NCI-H1694 treated with DMSO at 0.1 percent for 48 hours (cell line): Measurements from ENCODE around the gene APC2.
"Not testable (repeated sequence)": the region's sequence is repeated elsewhere in the genome, so short reads cannot be mapped to it uniquely, and the experiment has no call there.

Source experiments
- DNase-seq: peaks from one replicate; lab custom pipeline; 2025; lab: John Stamatoyannopoulos, UW

The APC2 gene

DNA sequence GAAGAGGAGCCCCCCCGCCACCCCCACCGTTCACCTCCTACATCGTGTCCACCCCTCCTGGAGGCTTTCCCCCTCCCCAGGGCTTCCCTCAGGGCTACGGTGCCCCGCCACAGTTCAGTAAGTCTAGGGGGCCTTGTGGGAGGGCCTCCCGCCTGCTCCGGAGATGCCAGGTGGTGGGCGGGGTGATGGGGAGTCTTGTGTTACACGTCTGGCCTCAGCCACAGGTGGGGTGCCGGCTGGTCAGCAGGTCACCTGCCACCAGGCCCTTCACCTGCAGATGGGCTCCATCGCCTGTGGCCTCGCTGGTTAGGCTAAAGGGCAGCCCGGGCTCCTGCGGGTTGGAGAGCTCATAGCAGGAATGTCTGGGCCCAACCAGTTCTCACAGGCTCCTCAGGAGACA lies 19.7 kb upstream of the APC2 start:
- DNase-seq, result no peak

DNA sequence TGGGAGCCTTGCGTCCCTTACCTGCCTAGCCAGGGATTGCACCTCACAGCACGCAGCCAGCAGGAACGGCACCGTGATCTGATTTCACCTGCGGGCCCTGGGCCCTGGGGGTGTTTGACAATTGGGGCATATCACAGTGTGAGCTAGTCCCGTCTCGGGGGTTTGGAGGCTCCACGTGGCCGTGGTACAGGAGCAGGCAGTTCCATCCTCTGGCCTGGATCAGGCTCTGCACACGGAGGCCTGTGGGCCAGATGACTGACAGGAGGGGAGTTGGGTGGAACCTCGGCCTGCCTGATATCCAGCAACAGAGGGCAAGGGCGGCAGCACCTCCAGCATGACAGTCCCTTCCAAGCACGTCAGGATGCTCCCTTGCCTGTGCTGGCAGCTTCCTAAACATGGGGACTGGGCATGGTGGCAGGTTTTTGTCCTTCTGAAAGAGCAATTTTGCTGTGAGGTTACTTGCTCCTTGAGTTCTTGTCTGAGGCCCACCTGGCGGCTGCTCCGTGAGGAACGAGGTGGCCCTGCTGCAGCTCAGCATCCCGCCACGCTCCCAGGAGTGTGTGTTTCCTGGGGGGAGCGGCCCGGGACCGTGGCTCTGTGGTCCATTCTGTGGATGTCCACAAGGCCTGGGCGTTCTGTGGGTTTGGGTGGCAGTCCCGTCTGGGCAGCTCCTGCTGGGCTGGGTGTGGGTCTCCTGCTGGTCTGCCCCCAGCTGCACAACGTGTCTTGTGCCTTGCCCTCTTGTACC lies 18.0 kb upstream of the APC2 start:
- no peak for DNase-seq

DNA sequence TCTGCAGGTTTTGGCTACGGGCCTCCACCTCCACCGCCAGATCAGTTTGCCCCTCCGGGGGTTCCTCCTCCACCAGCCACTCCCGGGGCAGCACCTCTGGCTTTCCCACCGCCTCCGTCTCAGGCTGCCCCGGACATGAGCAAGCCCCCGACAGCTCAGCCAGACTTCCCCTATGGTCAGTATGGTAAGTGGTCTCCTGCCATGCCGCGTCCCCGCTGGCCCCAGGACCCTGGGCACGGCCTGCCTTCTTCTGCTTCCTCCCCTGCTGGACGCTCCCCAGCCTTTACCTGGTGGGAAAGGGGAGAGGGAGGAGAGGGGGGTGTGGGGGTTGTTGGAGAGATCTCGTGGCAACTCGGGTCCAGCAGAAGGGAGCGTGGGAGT lies 17.4 kb upstream of the APC2 start:
- DNase-seq, result no peak

DNA sequence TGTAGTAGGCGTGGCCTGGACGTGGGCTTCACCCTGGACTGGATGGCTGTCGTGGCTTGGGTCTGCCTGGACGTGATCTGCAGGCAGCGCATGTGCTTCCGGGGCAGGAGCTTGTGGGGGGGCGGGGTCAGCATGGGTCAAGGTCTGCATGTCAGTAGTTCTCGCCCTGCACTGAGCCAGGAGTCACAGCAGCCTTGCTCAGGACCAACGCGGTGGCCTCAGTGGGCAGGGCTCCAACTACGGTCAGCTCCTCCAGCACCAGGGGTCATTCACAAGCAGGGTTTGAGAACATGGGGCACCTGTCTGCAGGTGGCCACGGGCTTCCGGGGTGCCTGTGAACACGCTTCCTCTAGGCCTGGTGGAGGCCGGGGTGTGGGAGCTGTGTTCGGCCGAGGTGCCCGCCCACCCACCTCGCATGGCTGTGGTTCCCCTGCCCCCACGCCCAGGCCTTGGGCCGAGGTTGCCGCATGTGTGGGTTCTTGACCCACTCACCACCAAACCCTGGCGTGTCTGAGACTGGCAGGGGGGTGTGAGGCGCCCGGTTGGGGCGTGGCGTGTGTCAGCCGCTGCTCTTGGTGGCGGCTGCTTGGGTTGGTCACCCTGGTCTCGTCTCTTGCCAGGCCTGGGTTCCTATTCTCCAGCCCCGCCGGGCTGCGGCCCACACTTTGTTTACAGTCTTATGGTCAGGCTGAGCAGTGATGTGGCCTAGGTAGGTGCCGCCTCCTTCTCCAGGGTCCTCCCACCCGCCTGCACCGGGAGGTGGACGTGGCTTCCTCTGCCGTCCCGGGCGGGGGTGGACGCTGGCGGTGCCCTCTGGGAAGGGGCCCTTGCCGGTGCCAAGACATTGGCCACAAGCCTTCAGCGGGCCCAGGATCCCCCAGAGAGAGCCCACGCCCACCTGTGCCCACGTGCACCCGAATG lies 16.5 kb upstream of the APC2 start:
- DNase-seq, result no peak

DNA sequence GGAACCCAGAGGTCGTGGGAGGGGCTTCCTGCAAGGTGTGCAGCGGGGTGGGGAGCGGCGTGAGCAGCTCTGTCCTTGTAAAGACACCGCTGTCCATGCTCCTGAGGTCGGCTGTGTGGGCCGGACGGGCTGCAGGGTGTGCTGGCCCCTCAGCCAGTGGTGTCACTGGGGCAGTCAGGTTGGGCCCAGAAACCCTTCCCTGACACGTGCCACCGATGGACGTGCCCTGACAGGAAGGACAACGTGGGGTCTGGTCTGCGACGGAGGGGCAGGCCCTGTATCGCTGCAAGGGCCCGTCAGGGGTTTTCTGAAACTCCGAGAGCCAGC lies 15.9 kb upstream of the APC2 start:
- DNase-seq, result no peak

DNA sequence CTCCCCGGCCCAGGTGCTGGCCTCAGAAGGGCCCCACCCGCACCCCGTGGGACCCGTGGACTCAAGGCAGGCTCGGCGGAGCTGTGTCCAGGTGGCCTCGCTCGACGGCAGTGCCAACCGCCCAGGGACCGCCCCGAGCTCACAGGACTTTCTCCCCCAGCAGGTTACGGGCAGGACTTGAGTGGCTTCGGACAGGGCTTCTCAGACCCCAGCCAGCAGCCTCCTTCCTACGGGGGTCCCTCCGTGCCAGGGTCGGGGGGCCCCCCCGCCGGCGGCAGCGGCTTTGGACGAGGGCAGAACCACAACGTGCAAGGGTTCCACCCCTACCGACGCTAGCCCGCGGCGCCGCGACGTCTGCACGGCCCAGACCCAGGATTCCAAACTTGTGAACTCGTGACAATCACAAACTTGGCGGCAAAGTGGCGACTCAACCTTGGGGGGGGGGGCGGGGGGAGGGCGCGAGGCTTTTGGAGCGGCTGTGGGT lies 15.3 kb upstream of the APC2 start:
- no peak for DNase-seq

DNA sequence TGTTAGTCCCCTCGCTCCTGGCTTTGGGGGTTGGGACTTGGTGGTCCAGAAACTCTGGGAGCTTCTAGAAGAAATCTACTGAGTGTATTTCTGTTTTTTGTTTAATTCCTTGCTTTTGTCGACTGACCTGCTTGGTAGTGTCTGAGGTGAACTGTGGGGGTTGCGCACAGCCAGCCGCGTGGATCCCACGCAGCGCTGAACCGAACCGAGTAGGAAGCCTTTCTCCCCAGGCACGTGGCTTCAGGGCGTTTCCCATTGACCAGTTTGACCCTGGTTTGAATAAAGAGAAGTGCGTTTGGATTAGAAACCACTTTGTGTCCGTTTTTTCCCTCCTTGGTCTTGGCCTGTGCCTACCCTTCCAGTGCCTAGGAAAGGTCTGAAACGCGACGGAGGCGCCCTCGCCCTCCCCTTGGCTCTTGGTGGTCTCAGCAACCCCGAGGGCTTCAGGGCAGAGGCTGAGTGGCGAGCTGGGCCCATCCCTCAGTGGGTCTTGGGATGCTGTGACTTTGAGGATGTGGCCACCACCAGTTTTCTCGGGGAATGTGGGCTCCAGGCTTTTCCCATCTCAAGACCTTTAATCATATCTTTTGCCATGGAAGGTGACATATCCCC lies 14.4 kb upstream of the APC2 start:
- DNase-seq, result no peak

DNA sequence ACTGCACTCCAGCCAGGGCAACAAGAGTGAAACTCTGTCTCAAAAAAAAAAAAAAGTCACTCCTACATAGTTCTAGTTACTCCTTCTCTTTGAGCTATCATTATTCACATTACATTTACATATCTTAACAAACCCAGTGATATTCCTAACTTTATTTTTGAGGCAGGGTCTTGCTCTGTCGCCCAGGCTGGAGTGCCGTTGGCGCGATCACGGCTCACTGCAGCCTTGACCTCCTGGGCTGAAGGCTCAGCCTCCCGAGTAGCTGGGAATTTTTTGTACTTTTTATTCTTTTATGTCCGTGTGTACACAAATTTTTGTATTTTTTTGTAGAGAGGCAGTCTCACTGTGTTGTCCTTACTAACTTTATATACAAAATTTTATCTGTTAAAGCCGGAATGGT lies 12.3 kb upstream of the APC2 start:
- DNase-seq, result no peak

DNA sequence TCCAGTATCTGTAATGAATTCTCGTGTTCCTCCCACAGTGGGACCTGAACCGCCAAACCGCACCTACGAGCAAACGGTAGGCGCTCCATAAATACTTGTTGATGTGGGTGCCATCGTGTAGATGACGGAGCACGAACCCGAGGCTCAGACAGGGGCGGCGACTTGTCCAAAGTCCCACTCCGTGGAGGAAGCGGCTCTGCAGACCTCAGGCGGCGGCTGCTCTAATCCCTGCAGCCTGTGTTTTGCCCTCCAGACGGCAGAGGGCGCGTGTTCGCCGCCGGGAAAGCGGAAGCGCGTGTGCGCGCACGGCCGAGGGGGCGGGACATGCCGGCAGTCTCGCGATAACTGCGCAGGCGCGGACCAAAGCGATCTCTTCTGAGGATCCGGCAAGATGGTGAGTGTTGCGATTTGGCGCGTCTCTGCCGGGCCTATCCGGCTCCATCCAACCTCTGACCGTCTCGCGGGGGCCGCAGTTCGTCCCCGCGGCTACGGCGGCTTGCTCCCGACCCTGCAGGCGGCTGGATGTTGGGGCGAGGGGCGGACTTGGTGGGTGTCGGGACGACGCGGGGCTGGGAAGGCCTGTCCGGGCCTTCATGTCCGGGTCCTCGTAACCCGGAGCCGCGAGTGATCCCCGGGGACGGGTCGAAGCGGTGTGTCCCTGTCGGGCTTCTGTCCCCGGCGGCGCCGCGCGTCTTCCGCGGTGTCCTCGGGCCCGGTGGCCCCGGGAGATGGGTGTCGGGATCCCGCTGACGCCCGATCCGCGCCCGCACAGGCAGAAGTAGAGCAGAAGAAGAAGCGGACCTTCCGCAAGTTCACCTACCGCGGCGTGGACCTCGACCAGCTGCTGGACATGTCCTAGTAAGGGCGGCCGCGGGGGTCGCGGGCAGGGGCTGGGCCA lies 11.6 kb upstream of the APC2 start, which contains the start of gene RPS15:
TSS of gene RPS15 (plus strand) at position 362 of the 898 bp plus-strand sequence. CDS start at position 392, 30 bp downstream.
- peak; percentile 83 for DNase-seq

DNA sequence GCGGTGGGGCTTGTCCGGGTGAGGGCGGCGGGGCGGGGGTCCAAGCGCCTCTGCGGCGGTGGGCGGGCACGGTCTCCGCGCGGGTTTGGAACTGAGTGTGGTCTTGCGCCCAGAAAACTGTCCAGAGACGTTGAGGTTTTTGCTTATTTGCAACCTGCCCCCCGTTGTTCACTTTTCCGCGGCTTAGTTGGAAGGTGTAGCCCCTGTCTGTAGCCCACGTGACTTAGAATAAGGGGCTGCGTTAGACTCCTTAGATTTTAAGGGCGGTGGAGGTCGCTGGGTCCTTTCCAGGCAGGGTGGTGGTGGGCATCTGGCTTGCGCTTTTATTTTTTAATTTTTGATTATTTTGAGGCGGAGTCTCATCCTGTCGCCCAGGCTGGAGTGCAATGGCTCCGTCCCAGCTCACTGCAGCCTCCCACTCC lies 11.0 kb upstream of the APC2 start:
- DNase-seq, result no peak

DNA sequence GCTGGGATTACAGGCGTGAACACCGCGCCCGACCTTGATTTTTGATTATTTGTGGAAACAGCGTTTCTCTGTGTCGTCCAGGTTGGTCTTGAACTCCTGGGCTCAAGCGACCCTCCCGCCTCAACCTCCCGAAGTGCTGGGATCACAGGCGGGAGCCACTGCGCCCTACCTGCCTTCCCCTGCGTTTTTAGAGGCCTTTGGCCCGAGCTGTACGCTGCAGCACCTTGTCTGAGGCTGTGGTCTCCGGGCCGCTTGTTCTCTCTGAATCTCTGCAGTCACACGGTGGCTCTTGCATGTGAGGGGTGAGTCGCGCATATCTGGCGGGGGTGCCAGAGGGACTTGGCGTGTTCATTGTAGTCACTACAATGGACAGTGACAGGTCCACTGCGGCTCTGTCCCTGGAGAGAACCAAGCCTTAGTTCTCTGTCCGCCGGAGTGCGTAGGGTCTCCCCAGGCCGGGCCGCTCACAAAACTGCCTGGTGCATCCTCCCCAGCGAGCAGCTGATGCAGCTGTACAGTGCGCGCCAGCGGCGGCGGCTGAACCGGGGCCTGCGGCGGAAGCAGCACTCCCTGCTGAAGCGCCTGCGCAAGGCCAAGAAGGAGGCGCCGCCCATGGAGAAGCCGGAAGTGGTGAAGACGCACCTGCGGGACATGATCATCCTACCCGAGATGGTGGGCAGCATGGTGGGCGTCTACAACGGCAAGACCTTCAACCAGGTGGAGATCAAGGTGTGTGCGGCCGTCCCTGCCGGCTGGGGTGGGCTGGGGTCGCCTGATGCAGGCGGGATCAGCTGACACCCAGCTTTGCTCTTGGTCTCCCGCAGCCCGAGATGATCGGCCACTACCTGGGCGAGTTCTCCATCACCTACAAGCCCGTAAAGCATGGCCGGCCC lies 10.2 kb upstream of the APC2 start:
- not testable (repeated sequence) for DNase-seq

DNA sequence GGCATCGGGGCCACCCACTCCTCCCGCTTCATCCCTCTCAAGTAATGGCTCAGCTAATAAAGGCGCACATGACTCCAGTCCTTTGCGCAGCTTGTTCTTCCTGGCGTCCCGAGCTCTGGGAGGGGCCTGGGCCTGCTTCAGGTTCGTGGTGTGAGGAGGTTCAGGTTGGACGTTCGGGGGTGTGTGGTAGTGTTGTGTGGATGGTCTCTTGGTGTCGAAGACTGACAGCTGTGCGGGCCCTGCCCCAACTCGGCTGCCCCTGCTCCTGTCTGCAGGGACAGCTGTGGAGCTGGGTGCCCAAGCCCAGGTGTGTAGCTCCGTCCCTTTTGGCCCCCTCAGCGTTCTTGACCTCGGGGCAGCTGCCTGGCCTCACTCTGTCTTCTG lies 9.5 kb upstream of the APC2 start:
- no peak for DNase-seq

DNA sequence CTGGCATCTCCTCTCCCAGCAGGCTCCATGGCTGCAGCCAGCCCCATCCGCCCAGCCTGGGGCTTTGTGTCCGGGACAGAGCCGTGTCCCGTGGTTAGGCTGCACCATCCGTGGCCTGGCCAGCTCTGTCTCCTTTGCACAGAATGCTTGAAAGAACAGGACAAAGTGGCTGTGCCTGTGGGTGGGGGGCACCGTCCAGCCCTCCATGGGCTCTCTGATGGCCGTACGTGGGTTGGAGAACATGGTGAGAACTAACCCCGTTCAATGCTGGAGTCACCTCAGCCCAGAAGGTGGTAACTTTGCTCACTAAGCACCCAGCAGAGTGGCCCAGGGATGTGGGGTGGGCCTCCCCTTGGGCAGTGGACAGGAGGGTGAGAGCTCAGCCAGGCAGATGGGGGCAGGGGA lies 8.9 kb upstream of the APC2 start:
- no peak for DNase-seq

DNA sequence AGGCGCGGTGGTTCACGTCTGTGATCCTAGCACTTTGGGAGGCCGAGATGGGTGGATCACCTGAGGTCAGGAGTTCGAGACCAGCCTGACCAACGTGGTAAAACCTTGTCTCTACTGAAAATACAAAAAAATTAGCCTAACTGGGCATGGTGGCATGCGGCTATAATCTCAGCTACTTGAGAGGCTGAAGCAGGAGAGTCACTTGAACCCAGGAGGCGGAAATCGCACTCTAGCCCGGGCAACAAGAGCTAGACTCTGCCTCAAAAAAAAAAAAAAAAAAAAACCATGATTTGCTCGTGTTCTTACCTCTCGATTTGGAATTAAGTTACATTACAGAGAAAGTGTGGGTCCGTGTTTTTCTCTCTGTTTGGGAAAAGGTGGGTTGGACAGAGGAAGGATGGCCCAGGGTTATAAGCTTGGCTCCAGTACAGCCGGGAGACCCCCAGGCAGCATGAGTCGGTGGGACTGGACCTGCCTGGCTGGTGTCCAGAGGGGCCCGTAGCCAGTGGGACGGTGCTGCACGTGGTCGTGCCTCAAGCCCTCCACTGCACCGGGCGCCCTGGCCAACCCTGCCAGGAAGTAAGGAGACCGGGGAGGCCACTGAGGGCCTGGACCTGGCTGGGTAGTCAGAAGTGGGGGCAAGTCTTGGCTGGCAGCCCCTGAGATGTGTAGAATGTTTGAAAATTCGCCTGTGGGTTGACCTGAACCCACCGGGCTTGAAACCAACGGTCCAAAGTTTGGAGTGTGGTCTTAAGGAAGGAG lies 8.1 kb upstream of the APC2 start:
- no peak for DNase-seq

DNA sequence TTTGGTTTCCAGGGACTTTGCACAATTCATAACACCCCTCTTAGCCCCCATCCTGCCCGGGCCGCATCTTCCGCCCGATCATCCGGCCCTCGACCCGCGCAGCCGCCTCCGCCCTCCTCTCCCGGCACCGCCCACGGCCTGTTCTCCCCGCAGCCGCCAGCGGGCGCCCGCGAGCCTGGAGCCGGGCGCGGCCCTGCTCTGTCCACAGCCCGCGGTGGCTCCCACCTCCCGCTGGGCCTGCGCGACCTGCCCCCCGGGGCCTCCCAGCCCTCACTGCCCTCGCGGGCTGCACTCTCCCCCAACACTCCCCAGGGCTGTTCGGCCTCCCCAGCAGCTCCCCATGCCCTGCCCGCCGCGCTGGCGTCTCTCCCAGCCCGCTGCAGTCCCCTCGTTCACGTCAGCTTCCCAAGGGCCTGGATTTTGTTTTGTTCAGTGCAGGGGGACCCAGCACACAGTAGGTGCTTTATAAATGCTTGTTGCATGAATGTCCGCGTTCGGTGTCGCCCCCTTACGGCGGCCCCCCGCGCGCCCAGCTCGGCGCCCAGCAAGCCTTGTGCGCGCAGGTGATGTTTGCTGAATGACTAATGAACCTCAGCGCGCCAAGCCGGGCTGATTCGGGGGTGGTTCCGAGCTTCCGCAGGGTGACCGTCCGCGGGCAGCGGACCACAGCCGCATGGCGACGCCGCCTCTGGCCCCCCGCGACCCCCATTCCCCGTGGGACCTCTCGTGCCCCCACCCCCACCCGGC lies 4.6 kb upstream of the APC2 start:
- peak; percentile 20 for DNase-seq

DNA sequence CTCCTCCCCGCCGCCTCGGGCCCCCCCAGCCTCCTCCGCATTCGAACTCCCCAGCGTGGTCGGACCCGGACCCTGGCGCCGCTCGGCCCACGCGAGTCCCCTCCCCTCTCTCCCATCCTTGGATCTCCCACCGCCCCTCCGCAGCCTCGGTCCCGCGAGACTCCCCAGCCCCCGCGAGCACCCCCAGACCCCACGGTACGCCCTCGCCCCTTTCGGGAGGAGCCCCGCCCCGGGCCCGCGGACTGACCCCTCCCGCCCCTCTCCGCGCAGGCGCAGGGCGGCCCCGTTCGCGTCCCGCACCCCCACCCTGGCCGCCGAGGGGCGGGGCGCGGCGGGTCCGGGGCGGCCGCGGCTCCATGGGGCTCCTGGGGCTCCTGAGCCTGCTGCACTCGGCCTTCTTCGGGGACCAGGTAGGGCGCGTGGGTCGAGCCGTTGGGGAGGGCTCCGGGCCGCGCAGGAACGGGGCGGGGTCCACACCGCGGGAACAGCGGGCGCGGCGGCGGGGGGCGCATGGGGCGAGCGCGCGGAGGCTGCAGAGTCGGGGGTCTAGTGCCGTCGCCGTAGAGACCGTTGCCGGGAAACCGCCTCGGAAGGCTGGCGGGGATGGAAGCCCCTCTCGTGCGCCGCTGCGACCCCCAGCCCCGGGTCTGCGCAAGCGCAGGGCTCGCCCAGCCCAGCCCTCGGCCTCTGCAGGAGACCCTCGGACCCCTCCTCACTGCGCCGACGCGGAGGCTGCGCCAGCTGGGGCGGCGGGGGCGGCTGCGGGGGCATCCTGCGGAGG lies 3.8 kb upstream of the APC2 start:
- peak; percentile 21 for DNase-seq

DNA sequence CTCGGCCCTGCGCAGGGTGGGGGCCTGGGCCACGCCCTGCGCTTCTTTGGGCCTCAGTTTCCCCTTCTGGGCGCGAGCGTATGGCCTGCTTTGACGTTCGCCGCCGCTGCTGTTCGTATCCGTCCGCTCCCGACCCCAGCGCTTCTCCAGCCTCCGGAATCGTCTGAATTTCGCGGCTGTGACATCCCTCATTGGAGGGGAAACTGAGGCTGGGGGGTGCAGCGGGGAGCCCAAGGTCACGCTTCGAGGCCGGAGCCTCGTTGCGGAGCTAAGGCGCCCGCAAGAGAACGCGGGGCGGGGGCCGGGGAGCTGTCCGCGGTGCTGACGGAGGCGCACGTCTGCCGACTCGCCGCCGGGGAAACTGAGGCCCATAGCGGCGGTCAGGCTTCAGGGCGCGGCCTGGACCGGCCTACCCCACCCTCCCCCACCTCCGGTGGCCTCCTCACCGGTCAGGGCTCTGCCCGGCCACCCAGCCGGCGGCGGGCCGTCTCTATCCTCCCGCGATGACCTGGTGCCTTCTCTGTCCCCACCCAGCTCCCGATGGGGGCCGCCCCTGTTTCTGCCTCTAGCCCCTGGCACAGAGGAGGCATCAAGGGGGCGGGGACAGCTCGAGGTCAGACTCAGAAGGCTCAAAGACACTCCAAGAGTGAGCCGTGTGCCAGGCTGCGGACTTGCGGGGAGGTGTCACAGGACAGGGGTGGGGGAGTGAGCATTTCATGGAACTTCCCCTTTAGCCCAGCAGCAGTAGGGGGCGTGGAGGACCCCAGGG lies 3.0 kb upstream of the APC2 start:
- DNase-seq, result no peak

DNA sequence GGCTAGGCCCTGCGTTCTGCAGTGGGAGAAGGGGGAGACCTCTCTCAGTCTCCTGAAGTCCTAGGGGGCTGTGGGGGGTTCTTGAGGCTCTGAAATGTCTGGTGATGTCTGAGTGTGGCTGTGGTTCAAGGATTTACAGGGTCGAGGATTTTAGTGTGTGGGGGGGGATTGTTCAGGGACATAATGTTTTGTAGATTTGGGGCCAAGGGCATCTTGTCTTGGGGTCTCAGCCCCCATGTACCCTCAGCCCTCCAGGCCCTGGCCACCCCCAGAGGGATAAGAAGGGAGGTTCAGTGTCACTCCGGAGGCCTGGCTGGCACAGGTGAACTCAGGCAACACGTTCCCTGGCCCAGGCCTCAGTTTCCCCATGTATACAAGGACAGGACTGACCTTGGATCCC lies 2.4 kb upstream of the APC2 start:
- DNase-seq, result no peak
